ENCODE data around the gene ATP10A.

GRCh38 chr15:25705433-25706115 is 157.6 kb downstream of the ATP10A start:
- TF ChIP-seq CTCF (IDR thresholded peaks at IDR 0.05; ENCODE audit: low read length) (no peak), EZH2 (IDR thresholded peaks at IDR 0.05; ENCODE audit: borderline replicate concordance, low read length) (no peak)
